Measurements from ENCODE around the gene CMC2. TPM values are rescaled to one million over a fixed set of nuclear protein-coding genes. Genes with fewer than 3 reads are reported as not detected.

Gene CMC2
- total RNA-seq, 2 experiments from 2014 or later, result 89.1 to 99.8 TPM

GRCh38 chr16:80964351-80964750, 42.3 kb downstream of the CMC2 start:
- TF ChIP-seq CTCF (conservative IDR thresholded peaks at IDR 0.05; ENCODE audit: low read length), result no peak
- no peak for TF ChIP-seq EZH2phosphoT487 (IDR thresholded peaks at IDR 0.05; ENCODE audit: borderline replicate concordance, low read depth, low read length)
- Histone ChIP-seq H3K4me3 (ENCODE audit: low read depth, low read length, poor library complexity, severe bottlenecking) (no peak overlapping the region), H3K27ac (ENCODE audit: low read depth, low read length, poor library complexity, severe bottlenecking) (no peak overlapping the region), H3K79me2 (ENCODE audit: insufficient read depth, low read depth, low read length) (no peaks in the 10 kb centered on the region), H3K4me2 (ENCODE audit: low read length) (no peak overlapping the region), H4K20me1 (ENCODE audit: insufficient read depth, low read length) (no peaks in the 10 kb centered on the region), H3K9me2 (ENCODE audit: insufficient read depth, low read length) (no peaks in the 10 kb centered on the region), H2AFZ (ENCODE audit: low read length) (no peak overlapping the region), H3K9me3 (ENCODE audit: low read length) (no peaks in the 10 kb centered on the region; the same call in 1 of the 2 replicates), H3K36me3 (ENCODE audit: insufficient read depth, low read length) (no peaks in the 10 kb centered on the region), H3K4me1 (ENCODE audit: insufficient read depth, low read length, poor library complexity, severe bottlenecking) (no peaks in the 10 kb centered on the region)
- ChIA-PET POLR2A (no interaction called here), CTCF (ENCODE audit: unreplicated experiment) (no interaction called here)
- DNase-seq (ENCODE audit: low spot score), result no peak
- intact Hi-C loops (cut with micrococcal nuclease; ENCODE audit: unreplicated experiment), result no loop called here
- no TSS peak for BruUV-seq (replicated peaks)

GRCh38 chr16:80962879-80963278, 43.8 kb downstream of the CMC2 start:
- H3K27ac ChIP-seq (ENCODE audit: low read depth, low read length, poor library complexity, severe bottlenecking), result no peak overlapping the region
- no peaks in the 10 kb centered on the region for H3K9me2 ChIP-seq (ENCODE audit: insufficient read depth, low read length)
- H3K79me2 ChIP-seq (ENCODE audit: insufficient read depth, low read depth, low read length), result no peaks in the 10 kb centered on the region
- BruUV-seq (replicated peaks), result no TSS peak
- CTCF ChIA-PET (ENCODE audit: unreplicated experiment), result no interaction called here
- H3K4me3 ChIP-seq (ENCODE audit: low read depth, low read length, poor library complexity, severe bottlenecking), result no peak overlapping the region
- POLR2A ChIA-PET, result interaction anchor here (0.6 kb wide), 1 partner anchor 286 kb away, joined by 4 read pairs; no protein-coding TSS in a partner anchor
- no peak for TF ChIP-seq EZH2phosphoT487 (IDR thresholded peaks at IDR 0.05; ENCODE audit: borderline replicate concordance, low read depth, low read length)
- TF ChIP-seq CTCF (conservative IDR thresholded peaks at IDR 0.05; ENCODE audit: low read length), result no peak
- no peak overlapping the region for H3K4me2 ChIP-seq (ENCODE audit: low read length)
- H3K4me1 ChIP-seq (ENCODE audit: insufficient read depth, low read length, poor library complexity, severe bottlenecking), result no peaks in the 10 kb centered on the region
- H3K9me3 ChIP-seq (ENCODE audit: low read length), result peaks cover 9% of the 10 kb centered on the region
- no peaks in the 10 kb centered on the region for H3K36me3 ChIP-seq (ENCODE audit: insufficient read depth, low read length)
- intact Hi-C loops (cut with micrococcal nuclease; ENCODE audit: unreplicated experiment), result no loop called here
- no peak overlapping the region for H2AFZ ChIP-seq (ENCODE audit: low read length)
- no peak for DNase-seq (ENCODE audit: low spot score)
- no peaks in the 10 kb centered on the region for H4K20me1 ChIP-seq (ENCODE audit: insufficient read depth, low read length)

GRCh38 chr16:80958284-80958683, 48.4 kb downstream of the CMC2 start:
- H3K36me3 ChIP-seq (ENCODE audit: insufficient read depth, low read length), result no peaks in the 10 kb centered on the region
- TF ChIP-seq EZH2phosphoT487 (IDR thresholded peaks at IDR 0.05; ENCODE audit: borderline replicate concordance, low read depth, low read length) (no peak), CTCF (conservative IDR thresholded peaks at IDR 0.05; ENCODE audit: low read length) (no peak)
- no peaks in the 10 kb centered on the region for H3K79me2 ChIP-seq (ENCODE audit: insufficient read depth, low read depth, low read length)
- POLR2A ChIA-PET, result interaction anchor here (0.8 kb wide), 1 partner anchor 19 kb away, joined by 3 read pairs; no protein-coding TSS in a partner anchor
- no TSS peak for BruUV-seq (replicated peaks)
- H3K4me2 ChIP-seq (ENCODE audit: low read length), result no peak overlapping the region
- H4K20me1 ChIP-seq (ENCODE audit: insufficient read depth, low read length), result no peaks in the 10 kb centered on the region
- CTCF ChIA-PET (ENCODE audit: unreplicated experiment), result no interaction called here
- H2AFZ ChIP-seq (ENCODE audit: low read length), result no peak overlapping the region
- DNase-seq (ENCODE audit: low spot score), result no peak
- no peak overlapping the region for H3K4me3 ChIP-seq (ENCODE audit: low read depth, low read length, poor library complexity, severe bottlenecking)
- H3K4me1 ChIP-seq (ENCODE audit: insufficient read depth, low read length, poor library complexity, severe bottlenecking), result no peaks in the 10 kb centered on the region
- peaks cover 9% of the 10 kb centered on the region for H3K9me3 ChIP-seq (ENCODE audit: low read length)
- H3K27ac ChIP-seq (ENCODE audit: low read depth, low read length, poor library complexity, severe bottlenecking), result no peak overlapping the region
- intact Hi-C loops (cut with micrococcal nuclease; ENCODE audit: unreplicated experiment), result no loop called here
- no peaks in the 10 kb centered on the region for H3K9me2 ChIP-seq (ENCODE audit: insufficient read depth, low read length)

All from OCI-LY7 (cell line).